Activated CD4-positive, CD25-positive, alpha-beta regulatory T cell (primary cell): ENCODE measurements around the gene SMIM1.
"Not testable (repeated sequence)": the region's sequence is repeated elsewhere in the genome, so short reads cannot be mapped to it uniquely, and the experiment has no call there.

Source experiments
- DNase-seq, 4 experiments: peaks; one replicate each; lab custom pipeline; 2025; lab: John Stamatoyannopoulos, UW

The SMIM1 gene

GRCh38 chr1:3736708-3737107, 35.8 kb upstream of the SMIM1 start:
- no peak for DNase-seq

DNA sequence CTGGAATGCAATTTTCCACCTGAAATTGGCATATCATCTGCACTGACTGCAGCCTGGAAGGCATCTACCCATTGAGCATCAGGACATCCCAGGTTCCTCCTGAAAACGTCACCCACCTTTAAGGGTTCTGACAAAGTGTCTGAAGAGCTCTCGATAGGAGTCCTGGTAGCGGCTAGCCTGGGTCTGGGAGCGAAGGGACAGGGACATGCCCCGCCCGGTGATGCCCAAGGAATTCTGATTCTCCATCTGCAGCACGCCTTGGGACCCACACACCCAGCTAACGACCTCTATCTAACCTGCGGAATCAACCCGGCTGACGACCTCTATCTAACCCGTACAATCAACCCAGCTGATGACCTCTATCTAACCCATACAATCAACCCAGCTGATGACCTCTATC, 33.6 kb upstream of the SMIM1 start:
- no peak for DNase-seq

GRCh38 chr1:3740042-3740441, 32.5 kb upstream of the SMIM1 start:
- DNase-seq: no peak

GRCh38 chr1:3740752-3741151, 31.8 kb upstream of the SMIM1 start:
- no peak for DNase-seq

- DNase-seq: no peak
Observed at GRCh38 chr1:3741566-3742438, 30.7 kb upstream of the SMIM1 start.

DNA sequence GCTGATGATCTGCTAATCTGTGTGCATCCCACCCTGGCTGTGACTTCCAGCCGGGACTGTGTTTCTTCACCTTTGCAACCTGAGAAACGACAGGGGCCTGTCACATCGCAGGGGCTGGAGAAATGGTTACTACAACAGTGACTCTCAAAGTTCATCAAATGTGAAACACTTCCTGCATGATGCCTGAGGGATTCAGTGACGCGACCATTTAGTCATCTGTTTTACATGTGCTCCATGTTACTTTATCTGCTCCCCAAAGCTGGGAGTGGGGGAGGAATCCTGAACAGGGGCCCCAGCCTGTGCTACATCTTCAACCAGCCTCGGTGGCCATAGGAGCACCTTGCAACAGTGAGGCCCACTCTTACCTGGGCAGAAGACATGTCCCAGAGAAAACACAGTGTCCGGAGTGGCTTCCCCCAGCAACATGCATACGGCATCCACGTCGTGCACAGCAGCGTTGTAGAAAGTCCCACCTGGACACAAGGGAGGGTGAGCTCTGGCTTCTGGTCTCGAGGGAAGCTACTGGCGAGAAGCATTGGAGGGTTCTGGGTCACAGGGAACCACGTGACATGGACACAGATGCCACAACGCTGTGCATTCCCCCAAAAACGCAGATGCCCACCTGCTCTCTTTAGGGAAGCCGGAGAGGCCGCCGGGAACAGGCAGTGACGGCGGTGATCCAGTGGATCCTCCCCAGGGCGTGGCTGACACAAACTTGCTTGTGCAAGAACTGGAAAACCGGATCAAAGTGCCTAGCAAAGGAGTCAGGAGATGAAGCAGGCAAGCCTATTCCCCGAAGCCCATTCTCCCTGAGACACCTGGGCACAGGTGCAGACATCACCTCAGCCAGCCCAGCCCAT, 29.9 kb upstream of the SMIM1 start:
- no peak for DNase-seq

GRCh38 chr1:3743421-3743820, 29.1 kb upstream of the SMIM1 start:
- no peak for DNase-seq

DNA sequence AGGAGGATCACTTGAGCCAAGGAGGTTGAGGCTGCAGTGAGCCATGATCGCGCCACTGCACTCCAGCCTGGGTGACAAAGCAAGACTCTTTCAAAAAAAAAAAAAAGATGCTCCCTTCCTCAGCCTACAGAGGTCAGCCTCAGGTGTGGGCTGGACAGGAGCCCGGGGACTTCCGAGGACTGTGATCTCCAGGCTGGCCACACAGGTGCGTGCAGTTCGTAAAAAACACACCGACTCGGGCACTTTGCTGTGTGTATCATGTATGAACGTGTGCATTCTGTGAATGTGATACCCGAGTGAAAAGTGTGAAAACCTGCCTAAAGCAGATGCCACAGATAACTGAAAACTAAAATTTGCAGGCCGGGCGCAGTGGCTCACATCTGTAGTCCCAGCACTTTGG, 28.7 kb upstream of the SMIM1 start:
- DNase-seq: no peak

- no peak for DNase-seq
Observed at GRCh38 chr1:3744646-3745045, 27.9 kb upstream of the SMIM1 start.

DNA sequence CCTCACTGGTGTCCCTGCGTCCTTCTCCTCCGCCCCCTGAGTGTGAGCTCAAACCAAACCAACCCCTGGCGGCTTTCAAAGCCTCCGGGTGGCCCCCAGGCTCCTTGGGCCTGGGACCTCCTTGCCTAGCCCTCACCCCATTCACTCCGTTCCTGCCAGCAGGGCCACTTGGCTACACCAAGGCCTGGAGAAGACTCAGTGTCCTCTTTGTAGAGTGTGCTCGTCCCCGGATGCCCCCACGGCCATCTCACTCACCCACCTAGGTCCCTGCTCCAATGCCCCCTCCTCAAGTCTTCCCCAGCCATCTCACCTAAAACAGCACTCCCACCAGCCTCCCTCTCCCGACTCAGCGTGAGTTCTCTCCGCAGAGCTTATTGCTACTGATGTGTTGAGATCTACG, 27.5 kb upstream of the SMIM1 start:
- no peak for DNase-seq

- DNase-seq: no peak
Observed at GRCh38 chr1:3745590-3746381, 26.8 kb upstream of the SMIM1 start.

DNA sequence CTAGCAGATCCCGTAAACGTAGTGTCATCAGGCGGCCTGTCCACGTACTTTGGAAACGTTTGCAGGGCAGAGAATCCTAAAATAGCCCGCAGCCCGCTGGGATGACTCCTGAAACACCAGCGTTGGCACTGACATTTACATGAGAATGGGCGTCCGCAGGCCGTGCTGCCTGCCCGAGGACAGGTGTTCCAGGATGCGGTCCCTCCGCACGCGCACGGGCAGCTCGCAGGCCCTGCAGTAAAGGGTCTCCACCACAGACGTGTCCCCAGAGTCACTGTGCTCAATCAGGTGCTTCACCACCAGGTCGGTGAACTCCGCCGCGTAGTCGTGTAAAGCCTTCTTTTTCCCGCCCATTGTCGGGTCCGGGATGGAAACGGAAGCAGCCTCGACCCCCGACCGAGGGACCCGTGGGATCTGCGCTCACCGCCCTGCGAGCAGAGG, 26.1 kb upstream of the SMIM1 start:
- DNase-seq: no peak

DNA sequence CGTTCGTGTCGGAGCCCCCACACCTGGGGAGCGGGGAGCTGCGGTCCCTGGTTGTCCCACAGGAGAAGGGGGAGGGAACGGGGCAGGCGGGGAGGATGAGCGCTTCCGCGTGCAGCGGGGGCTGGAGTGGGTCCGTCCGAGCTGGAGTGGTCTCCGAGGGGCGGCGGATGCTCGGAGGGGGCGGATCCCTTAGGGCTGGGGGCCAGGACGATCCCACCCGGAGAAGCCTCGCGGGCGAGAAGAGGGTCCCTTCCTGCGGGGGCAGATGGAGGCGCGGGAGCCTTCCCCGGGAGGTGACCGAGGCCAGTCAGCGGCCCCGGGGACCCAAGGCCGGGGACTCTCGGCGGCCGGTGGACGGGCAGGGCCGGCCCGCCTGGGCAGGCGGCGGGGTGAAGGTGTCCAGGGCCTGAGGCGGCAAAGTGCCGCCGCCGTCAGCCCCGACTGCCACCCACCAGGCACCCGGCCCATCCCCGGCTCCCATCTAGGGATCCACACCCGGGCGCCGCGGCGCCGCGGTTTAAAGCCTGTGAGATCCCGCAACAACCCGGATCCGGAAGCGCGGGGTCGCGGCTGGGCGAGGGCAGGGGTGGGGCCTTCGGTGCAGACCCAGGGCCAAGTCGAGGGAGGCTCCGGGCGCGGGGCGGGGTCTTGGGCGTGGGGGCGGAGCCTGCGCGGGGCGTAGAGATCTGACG, 25.6 kb upstream of the SMIM1 start:
- peak; percentile 78 to 80 (median 79) for DNase-seq

DNA sequence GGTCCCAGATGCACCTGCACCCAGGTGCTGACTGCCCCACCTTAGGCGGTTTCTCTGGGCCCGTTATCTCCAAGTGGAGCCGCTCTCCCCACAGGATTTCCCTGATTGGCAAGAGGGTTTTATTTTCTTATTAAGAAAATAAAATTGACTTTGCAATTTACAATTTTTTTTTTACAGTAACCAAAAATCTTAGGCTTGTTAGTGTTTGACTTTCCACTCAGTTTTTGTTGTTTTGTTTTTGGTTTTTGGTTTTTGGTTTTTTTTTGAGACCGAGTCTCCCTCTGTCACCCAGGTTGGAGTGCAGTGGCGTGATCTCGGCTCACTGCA, 25.1 kb upstream of the SMIM1 start:
- DNase-seq: no peak

- DNase-seq: no peak
Observed at GRCh38 chr1:3747903-3748302, 24.6 kb upstream of the SMIM1 start.

- DNase-seq: not testable (repeated sequence)
Observed at GRCh38 chr1:3748316-3748900, 24.1 kb upstream of the SMIM1 start.

- DNase-seq: no peak
Observed at GRCh38 chr1:3749512-3749911, 23.0 kb upstream of the SMIM1 start.

DNA sequence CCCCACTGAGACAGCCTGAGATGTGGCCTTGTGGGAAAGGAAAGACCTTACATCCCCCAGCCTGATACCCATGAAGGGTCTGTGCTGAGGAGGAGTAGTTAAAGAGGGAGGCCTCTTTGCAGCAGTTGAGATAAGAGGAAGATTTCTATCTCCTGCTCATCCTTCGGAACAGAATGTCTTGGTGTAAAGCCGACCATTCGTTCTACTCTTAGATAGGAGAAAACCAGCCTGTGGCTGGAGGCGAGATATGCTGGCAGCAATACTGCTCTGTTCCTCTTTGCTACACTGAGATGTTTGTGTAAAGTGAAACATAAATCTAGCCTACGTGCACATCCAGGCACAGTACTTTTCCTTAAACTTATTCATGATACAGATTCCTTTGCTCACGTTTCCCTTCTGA, 21.8 kb upstream of the SMIM1 start:
- DNase-seq: no peak

- DNase-seq: no peak
Observed at GRCh38 chr1:3752400-3752945, 20.1 kb upstream of the SMIM1 start, which contains the start of gene CCDC27. Gene CCDC27 (plus strand): TSS chr1:3752450. CDS start chr1:3752482, 32 bp downstream.

- no peak for DNase-seq
Observed at GRCh38 chr1:3753656-3754454, 18.7 kb upstream of the SMIM1 start.
